ENCODE measurements around the gene TREX2. TPM values are rescaled to one million over a fixed set of nuclear protein-coding genes. Genes with fewer than 3 reads are reported as not detected.

The TREX2 gene
- total and polyA plus RNA-seq, 10 of the 15 experiments (the other 5 are each of a cell fraction or from before 2014, with no cell fraction given) = 0.09 to 0.97 (median 0.60) TPM; not detected in 3

GRCh38 chrX:153470411-153471363, 24.8 kb upstream of the TREX2 start, which contains the start of gene HAUS7 (continued):
- TF ChIP-seq MEF2B (IDR thresholded peaks at IDR 0.05; ENCODE audit: partially characterized antibody, poor library complexity, severe bottlenecking) = no peak
- TF ChIP-seq KDM1A (IDR thresholded peaks at IDR 0.05; ENCODE audit: borderline replicate concordance) = no peak
- TF ChIP-seq MYC (IDR thresholded peaks at IDR 0.05; ENCODE audit: insufficient read depth, insufficient read length, insufficient replicate concordance, low read length, severe bottlenecking) = no peak
- no peak for TF ChIP-seq BCLAF1 (IDR thresholded peaks at IDR 0.05)
- no peak for TF ChIP-seq ZNF207 (IDR thresholded peaks at IDR 0.05; ENCODE audit: borderline replicate concordance)
- TF ChIP-seq ZNF217 (IDR thresholded peaks at IDR 0.05) = no peak
- no peak for TF ChIP-seq SIX5 (IDR thresholded peaks at IDR 0.05; ENCODE audit: low read depth, low read length, severe bottlenecking)
- TF ChIP-seq CEBPZ (IDR thresholded peaks at IDR 0.05; ENCODE audit: low read depth, low read length) = no peak
- no peak for TF ChIP-seq JUNB (IDR thresholded peaks at IDR 0.05)
- TF ChIP-seq ZNF592 (IDR thresholded peaks at IDR 0.05) = no peak
- TF ChIP-seq USF2 (IDR thresholded peaks at IDR 0.05; ENCODE audit: borderline replicate concordance, low read depth, low read length) = no peak
- no peak for TF ChIP-seq ETV6 (conservative IDR thresholded peaks at IDR 0.05 in 1 of 2, IDR thresholded peaks at IDR 0.05 in 1 of 2; ENCODE audit: borderline replicate concordance in 1 of 2, low read depth in 1 of 2)
- no peak for TF ChIP-seq PML (IDR thresholded peaks at IDR 0.05; ENCODE audit: low read length)
- no peak for TF ChIP-seq ATF3 (IDR thresholded peaks at IDR 0.05; ENCODE audit: borderline replicate concordance, extremely low read depth, low read depth, low read length)
- no peak for TF ChIP-seq SUZ12 (IDR thresholded peaks at IDR 0.05; ENCODE audit: unreplicated experiment)
- TF ChIP-seq TCF12 (IDR thresholded peaks at IDR 0.05; ENCODE audit: low read depth, low read length) = no peak
